Erythroblast (primary cell): ENCODE measurements around the gene ADORA2A.

Source experiments
- DNase-seq, 2 experiments: peaks; one replicate each; lab custom pipeline; 2025; lab: John Stamatoyannopoulos, UW
- GATA1 ChIP-seq: IDR thresholded peaks from 2 replicates; pipeline ENCODE4 v1.6.1; 2011; ENCODE audit warnings: low read depth, mild to moderate bottlenecking, control low read depth, low read length, moderate library complexity
- POLR2A ChIP-seq: IDR thresholded peaks from 2 replicates; pipeline ENCODE4 v1.6.1; 2011; ENCODE audit warnings: mild to moderate bottlenecking, low read length

ADORA2A gene

GRCh38 chr22:24408630-24409029, 18.8 kb upstream of the ADORA2A start:
- no peak for TF ChIP-seq GATA1
- TF ChIP-seq POLR2A = no peak
- DNase-seq = no peak

- no peak for DNase-seq
- TF ChIP-seq POLR2A (no peak), GATA1 (no peak)
These were observed 17.7 kb upstream of the ADORA2A start for GRCh38 chr22:24409707-24410106.

GRCh38 chr22:24410110-24410856, 17.1 kb upstream of the ADORA2A start:
- TF ChIP-seq GATA1 (no peak), POLR2A (no peak)
- DNase-seq = no peak

GRCh38 chr22:24411256-24412004, 16.0 kb upstream of the ADORA2A start:
- TF ChIP-seq POLR2A (no peak), GATA1 (no peak)
- no peak for DNase-seq

GRCh38 chr22:24412274-24412673, 15.1 kb upstream of the ADORA2A start:
- no peak for DNase-seq
- TF ChIP-seq GATA1 = no peak
- no peak for TF ChIP-seq POLR2A

- no peak for TF ChIP-seq GATA1
- no peak for DNase-seq
These were observed 14.1 kb upstream of the ADORA2A start for GRCh38 chr22:24413271-24413670.

- no peak for DNase-seq
- TF ChIP-seq GATA1 (no peak), POLR2A (no peak)
These were observed 13.5 kb upstream of the ADORA2A start for GRCh38 chr22:24413736-24414385.

- TF ChIP-seq POLR2A (no peak), GATA1 (no peak)
- DNase-seq = no peak
These were observed 12.9 kb upstream of the ADORA2A start for GRCh38 chr22:24414523-24414922.

- no peak for DNase-seq
- TF ChIP-seq GATA1 (no peak), POLR2A (no peak)
These were observed 12.1 kb upstream of the ADORA2A start for GRCh38 chr22:24414984-24415945.

- no peak for DNase-seq
These were observed 11.3 kb upstream of the ADORA2A start for GRCh38 chr22:24416095-24416494.

GRCh38 chr22:24416611-24417010, 10.8 kb upstream of the ADORA2A start:
- no peak for TF ChIP-seq POLR2A

More at GRCh38 chr22:24416095-24416494, 11.3 kb upstream of the ADORA2A start:
- TF ChIP-seq GATA1 (no peak), POLR2A (no peak)

GRCh38 chr22:24417200-24417599, 10.2 kb upstream of the ADORA2A start:
- TF ChIP-seq POLR2A (no peak), GATA1 (no peak)
- DNase-seq = no peak

More at GRCh38 chr22:24416611-24417010, 10.8 kb upstream of the ADORA2A start:
- no peak for DNase-seq
